GM21515 (cell line): ENCODE data around the gene GAK.
A peak's percentile ranks its signal among the peaks of the same experiment; 100 is the strongest.
"Not testable (repeated sequence)": the region's sequence is repeated elsewhere in the genome, so short reads cannot be mapped to it uniquely, and the experiment has no call there.

ENCODE experiments used
- ATAC-seq: cut with Tn5 transposase; IDR thresholded peaks from one replicate; pipeline ENCODE4 v1.9.1; 2021; ENCODE audit not compliant: unreplicated experiment

Gene GAK

GRCh38 chr4:929096-929765, 2.9 kb downstream of the GAK start:
- ATAC-seq = no peak

- not testable (repeated sequence) for ATAC-seq
Observed at GRCh38 chr4:927566-927965, 4.5 kb downstream of the GAK start.

DNA sequence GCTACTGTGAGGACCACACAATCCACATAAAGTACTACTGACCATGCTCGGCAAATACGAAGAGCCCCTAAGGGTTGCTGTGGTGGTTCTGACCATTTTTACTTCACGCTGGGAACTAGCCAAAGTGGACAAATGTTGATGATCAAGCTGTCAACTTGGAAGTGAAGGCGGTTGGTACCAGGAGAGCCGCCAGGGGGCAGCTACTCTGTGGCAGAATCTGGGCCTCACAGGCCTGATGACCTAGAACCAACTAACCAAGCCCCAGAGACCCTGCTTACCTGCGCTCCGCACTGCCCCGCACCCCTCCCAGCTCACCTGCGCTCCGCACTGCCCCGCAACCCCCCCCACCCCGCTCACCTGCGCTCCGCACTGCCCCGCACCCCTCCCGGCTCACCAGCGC, 5.6 kb downstream of the GAK start:
- ATAC-seq = no peak

GRCh38 chr4:925771-926500, 6.2 kb downstream of the GAK start:
- no peak for ATAC-seq

- ATAC-seq = no peak
Observed at GRCh38 chr4:925171-925570, 6.9 kb downstream of the GAK start.

DNA sequence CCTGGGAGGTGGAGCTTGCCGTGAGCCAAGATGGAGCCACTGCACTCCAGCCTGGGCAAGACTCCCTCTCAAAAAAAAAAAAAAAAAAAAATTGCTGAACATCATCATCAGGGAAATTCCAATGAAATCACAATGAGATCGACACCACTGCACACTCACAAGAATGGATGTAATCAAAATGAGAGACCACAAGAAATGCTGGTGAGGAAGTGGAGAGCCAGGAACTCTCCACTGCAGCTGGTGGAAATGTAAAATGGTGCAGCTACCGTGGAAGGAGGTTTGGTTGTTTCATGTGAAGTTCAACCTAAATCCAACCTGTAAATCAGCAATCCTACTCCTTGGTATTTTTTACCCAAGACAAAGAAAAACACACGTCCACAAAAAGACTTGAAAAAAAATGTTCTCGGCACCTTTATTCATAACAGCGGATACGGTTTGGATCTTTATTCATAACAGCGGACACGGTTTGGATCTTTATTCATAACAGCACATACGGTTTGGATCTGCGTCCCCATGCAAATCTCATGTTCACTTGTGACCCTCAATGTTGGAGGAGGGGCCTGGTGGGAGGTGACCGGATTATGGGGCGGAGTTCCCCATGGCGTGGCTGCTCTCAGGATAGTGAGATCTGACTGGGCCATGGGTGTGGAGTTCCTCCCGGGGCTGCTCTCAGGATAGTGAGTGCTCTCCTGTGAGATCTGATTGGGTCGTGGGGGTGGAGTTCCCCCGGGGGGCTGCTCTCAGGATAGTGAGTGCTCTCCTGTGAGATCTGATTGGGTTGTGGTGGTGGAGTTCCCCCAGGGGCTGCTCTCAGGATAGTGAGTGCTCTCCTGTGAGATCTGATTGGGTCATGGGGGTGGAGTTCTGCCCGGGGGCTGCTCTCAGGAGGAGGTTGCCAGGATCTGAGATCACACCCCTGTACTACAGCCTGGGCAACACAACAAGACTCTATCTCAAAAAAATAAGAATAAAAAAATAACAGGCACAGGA, 7.7 kb downstream of the GAK start:
- peak; percentile 60 for ATAC-seq

DNA sequence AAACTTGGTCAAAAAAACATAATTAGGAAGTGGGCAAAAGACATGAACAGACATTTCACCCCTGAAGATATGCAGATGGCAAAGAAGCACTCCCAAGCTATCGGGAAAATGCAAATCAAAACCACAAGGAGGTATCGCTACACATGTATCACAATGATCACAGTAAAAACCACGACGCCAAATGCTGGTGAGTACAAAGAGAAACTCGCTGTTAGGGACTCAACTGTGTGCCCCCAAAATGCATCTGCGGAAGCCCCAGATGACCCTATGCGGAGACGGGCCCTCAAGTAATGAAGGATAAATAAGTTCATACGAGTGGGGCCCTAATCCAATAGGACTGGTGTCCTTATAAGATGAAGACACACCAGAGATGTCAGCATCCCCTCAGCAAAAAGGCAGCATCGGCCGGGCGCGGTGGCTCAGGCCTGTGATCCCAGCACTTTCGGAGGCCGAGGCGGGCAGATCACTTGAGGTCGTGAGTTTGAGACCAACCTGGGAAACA, 10.2 kb downstream of the GAK start:
- peak; percentile 37 for ATAC-seq

DNA sequence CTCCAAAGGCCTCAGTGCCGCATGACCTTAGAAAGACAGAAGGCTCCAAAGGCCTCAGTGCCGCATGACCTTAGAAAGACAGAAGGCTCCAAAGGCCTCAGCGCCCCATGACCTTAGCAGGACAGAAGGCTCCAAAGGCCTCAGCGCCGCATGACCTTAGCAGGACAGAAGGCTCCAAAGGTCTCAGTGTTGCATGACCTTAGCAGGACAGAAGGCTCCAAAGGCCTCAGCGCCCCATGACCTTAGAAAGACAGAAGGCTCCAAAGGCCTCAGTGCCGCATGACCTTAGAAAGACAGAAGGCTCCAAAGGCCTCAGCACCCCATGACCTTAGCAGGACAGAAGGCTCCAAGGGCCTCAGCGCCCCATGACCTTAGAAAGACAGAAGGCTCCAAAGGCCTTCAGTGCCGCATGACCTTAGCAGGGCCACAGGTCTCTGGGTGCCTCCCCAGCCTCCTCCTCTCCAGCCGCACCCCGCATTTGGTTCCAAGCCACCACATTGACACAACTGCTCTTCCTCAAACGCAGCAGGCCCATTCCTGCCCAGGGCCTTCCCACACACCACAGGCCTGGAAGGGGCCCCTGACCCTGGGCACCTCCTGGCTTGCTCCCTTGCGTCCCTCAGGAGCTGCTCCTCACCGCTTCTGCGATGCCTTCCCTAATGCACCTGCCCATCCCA, 13.0 kb downstream of the GAK start:
- ATAC-seq = not testable (repeated sequence)

- ATAC-seq = not testable (repeated sequence)
Observed at GRCh38 chr4:918591-918990, 13.5 kb downstream of the GAK start.

GRCh38 chr4:917992-918391, 14.1 kb downstream of the GAK start:
- ATAC-seq = no peak

DNA sequence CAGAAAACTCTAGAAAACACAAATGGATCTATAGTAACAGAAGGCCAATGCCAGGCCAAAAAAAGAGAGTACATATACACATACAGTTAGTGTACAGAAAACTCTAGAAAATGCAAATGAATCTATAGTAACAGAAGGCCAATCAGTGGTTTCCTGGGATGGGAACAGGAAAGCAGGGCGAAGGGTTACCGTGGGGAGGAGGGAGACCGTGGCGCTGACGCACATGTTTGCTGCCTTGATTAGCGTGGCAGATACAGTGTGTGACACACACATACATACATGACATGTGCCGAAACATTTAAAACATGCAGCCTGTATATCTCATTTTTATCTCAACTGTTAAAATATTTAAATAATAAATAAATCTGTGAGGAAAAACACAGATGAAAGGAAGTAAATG, 14.7 kb downstream of the GAK start:
- ATAC-seq = no peak

DNA sequence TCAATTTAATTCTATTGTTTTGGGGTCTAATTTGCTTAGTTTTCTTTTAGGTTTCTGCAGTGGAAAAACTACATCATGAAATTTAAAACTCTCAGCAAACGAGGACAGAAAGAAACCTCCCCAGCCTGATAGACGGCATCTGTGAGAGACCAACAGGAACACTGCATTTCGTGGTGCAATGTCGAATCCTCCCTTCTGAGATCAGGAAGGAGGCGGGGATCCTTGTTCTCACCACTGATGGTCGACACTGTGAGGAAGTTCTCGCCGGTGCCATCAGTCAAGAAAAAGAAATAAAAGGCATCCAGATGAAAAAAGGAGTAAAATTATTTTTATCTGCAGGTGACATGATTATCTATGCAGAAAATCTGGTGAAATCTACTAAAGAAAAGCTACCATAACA, 16.5 kb downstream of the GAK start:
- no peak for ATAC-seq

- ATAC-seq = no peak
Observed at GRCh38 chr4:915041-915474, 17.1 kb downstream of the GAK start.

- ATAC-seq = no peak
Observed at GRCh38 chr4:914531-914930, 17.6 kb downstream of the GAK start.

DNA sequence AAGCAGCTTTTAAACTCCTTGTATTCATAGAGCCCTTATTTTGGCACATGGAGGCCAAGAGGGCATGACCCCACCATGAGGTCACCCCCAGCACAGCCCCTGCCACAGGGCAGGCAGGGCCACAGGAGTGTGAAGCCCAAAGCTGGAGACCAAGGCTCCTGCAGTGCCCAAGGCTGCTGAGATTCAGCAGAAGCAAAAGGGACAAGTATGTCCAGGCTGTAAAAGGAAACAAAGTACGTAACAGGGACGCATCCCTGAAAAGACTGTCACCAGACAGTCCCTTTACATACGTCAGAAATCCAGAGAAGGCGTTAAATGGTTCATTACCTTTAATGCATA, 18.9 kb downstream of the GAK start:
- ATAC-seq = no peak

DNA sequence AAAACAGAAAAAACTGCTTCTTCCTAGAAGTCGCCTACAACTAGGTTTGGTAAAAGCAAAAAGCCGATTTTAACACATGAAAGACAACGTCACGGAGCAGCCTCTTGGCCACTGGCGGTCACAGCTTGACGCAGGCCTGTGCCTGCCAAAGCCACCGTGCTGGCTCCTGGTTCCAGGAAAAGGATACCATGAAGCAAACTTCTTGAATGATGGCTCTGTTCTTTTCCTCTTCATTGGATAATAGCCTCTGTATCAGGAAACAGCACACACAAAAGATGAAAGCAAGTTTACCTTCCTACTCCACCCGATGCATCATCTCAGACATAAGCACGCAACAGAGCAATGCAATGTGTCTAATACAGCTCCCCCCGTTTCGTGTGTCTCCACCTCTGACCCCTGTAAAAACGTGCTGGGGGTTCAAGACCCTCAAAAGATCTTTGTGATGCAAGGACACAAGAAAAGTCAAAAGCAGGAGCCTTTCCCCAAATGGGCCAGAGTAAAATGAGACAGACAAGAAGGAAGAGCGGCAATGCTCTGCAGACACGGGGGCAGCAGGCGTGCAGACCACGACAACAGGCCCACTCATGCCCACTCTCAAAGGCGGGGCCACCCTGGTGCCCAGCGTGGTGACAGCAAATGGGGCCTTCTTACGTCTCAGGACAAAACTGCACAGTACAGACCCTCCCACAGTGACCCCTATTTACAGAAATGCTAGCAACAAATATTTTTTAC, 19.4 kb downstream of the GAK start:
- ATAC-seq = no peak

DNA sequence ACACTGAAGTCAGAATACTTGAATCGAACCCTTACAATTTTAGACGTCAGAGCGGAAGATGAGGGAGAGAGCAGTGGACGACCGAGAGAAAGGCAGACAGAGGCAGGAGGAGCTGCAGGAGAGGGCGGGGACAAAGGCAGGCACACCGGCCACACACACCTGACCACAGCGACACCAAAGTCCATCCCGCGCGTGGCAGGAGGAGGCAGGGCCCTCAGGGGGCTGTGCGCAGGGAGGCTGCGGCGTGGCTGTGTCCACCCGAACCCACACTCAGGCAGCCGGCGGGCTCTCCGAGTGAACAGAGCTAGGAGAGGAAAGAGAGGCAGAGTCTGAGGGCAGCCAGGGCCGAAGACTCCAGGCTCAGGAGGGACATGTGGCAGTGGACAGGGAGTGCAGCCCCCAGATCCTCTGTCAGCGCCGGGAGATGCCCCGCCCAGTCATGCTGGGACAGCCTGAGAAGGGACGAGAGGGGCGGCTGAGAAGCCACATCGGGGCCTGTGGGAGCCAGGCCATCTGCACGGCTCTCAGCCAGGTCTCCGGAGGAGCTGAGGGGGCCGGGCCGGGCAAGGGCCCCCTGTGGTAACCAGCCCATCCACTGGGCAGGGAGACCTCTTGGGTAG, 20.1 kb downstream of the GAK start:
- no peak for ATAC-seq

DNA sequence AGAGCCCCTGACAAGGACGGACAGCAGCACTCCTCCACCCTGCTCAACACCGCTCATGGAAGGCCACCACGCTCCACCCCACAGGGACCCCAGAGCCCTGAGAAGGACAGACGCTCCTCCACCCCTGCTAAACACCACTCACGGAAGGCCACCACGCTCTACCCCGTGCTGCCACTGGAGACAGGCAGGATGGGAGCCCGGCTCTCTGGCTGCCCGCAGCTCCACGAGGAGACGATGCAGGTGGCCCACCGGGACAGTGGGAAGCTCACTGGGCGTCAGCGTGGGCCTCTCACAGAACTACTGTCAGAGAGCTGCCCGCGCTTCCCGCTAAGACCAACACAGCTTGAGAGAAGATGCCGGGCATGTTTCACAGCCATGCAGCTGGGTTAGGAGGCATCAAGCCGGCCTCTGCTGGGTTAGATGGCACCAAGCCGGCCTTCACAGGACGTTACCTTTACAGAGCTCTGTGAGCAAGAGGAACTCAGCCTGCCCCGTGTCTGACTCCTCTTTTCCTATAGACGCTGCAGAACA, 20.8 kb downstream of the GAK start:
- ATAC-seq = no peak

DNA sequence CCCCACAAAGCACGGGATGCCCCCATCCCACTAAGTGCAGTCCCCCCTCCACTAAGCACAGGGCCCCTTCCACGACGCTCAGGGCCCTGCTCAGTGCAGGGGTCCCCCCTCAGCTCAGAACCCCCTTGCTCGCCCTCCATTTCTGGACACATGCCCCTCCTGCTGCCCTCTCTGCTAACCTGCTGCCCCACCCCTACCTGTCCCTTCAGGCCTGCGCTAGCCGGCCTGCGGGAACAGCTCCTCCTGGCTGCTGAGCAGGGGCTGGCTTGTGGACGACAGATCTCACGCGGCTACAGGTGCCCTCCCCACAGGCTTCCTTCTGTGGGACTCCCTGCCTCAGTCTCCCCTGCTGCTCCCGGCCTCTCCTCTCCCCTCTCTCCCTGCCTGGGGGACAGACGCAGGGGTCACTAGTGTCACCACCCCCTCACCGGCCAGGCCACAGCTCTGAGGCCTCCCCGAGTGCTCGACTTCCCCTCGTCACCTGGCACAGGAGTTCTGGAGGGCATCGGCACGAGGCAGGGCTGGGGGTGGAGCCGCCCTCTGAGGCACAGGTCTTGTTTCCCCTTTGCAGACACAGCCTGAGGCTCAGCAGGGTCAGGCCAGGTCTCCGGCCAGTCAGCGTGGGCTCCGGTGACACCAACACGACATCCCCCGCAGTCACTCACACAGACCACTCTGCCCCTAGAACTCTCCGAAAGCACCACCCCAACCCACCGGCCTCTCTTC, 21.6 kb downstream of the GAK start:
- no peak for ATAC-seq
